ENCODE results near the gene IL1B.

- no peak for TF ChIP-seq CTCF (IDR thresholded peaks at IDR 0.05)
- TF ChIP-seq POLR2A (IDR thresholded peaks at IDR 0.05) = no peak
These were observed 3.5 kb upstream of the IL1B start for GRCh38 chr2:112840068-112840445.

Data from right lobe of liver (tissue), 4 donors.